ENCODE measurements around the gene DHDDS.

DHDDS gene

DNA sequence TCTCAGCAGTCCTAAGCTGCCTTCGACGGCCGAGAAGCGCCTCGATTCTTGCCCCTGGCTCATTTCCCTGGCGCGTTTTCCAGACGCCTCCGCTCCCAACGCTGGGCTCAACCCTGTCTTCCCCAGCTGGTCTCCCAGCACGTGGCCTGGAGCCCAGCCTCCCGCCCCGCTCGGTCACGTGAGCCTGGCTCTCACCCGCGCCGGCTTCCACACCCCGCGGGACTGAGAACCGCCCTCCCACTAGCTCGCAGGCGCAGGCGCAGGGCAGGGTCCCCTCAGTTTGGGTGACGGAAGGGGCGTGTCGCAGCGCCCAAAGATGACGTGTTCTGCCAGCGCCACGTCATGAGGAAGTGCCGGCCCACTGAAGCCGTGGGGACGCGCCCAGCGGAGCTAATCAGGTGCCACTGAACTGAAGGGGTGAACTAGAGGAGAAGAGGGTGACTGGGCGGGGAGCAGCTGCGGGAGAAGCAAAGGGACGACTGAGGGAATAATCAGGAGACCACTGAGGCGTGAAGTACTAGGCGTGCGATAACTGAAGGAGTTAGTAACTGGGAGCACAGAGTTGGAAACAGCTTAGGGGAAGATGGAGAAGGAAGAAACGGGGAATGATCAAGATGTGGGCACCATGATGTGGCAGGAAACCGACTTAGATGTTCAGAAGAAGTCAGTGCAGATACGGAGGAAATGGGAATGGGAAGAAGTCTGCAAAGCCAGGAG is at the start of gene DHDDS (continued):
- TF ChIP-seq, protein P1, sequence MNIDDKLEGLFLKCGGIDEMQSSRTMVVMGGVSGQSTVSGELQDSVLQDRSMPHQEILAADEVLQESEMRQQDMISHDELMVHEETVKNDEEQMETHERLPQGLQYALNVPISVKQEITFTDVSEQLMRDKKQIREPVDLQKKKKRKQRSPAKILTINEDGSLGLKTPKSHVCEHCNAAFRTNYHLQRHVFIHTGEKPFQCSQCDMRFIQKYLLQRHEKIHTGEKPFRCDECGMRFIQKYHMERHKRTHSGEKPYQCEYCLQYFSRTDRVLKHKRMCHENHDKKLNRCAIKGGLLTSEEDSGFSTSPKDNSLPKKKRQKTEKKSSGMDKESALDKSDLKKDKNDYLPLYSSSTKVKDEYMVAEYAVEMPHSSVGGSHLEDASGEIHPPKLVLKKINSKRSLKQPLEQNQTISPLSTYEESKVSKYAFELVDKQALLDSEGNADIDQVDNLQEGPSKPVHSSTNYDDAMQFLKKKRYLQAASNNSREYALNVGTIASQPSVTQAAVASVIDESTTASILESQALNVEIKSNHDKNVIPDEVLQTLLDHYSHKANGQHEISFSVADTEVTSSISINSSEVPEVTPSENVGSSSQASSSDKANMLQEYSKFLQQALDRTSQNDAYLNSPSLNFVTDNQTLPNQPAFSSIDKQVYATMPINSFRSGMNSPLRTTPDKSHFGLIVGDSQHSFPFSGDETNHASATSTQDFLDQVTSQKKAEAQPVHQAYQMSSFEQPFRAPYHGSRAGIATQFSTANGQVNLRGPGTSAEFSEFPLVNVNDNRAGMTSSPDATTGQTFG (tag by site-specific recombination; IDR thresholded peaks at IDR 0.05; ENCODE audit: borderline replicate concordance) = no peak
- no peak for TF ChIP-seq ZNF37A (tag by site-specific recombination; IDR thresholded peaks at IDR 0.05)
- peak; percentile 97 for TF ChIP-seq ZNF394 (tag by site-specific recombination; IDR thresholded peaks at IDR 0.05; ENCODE audit: borderline replicate concordance)
- no peak for TF ChIP-seq ZNF623 (tag by site-specific recombination; IDR thresholded peaks at IDR 0.05)
- TF ChIP-seq ZNF670 (tag by site-specific recombination; IDR thresholded peaks at IDR 0.05; ENCODE audit: low read depth) = no peak
- TF ChIP-seq, protein P2, sequence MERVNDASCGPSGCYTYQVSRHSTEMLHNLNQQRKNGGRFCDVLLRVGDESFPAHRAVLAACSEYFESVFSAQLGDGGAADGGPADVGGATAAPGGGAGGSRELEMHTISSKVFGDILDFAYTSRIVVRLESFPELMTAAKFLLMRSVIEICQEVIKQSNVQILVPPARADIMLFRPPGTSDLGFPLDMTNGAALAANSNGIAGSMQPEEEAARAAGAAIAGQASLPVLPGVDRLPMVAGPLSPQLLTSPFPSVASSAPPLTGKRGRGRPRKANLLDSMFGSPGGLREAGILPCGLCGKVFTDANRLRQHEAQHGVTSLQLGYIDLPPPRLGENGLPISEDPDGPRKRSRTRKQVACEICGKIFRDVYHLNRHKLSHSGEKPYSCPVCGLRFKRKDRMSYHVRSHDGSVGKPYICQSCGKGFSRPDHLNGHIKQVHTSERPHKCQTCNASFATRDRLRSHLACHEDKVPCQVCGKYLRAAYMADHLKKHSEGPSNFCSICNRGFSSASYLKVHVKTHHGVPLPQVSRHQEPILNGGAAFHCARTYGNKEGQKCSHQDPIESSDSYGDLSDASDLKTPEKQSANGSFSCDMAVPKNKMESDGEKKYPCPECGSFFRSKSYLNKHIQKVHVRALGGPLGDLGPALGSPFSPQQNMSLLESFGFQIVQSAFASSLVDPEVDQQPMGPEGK (tag by site-specific recombination; IDR thresholded peaks at IDR 0.05) = peak; percentile 95
- TF ChIP-seq ZNF366 (tag by site-specific recombination; conservative IDR thresholded peaks at IDR 0.05) = peak; percentile 82; the same call in 1 of the 2 replicates
- peak; percentile 100 for TF ChIP-seq KLF9 (tag by site-specific recombination; IDR thresholded peaks at IDR 0.05; ENCODE audit: low read depth)
- peak; percentile 87 for TF ChIP-seq IKZF3 (tag by site-specific recombination; IDR thresholded peaks at IDR 0.05)
- 0 out of 2 replicates have a peak, but pooled peaks have one; percentile 50 for TF ChIP-seq REPIN1 (tag by site-specific recombination; IDR thresholded peaks at IDR 0.05; ENCODE audit: low read depth)
- TF ChIP-seq, protein P3, sequence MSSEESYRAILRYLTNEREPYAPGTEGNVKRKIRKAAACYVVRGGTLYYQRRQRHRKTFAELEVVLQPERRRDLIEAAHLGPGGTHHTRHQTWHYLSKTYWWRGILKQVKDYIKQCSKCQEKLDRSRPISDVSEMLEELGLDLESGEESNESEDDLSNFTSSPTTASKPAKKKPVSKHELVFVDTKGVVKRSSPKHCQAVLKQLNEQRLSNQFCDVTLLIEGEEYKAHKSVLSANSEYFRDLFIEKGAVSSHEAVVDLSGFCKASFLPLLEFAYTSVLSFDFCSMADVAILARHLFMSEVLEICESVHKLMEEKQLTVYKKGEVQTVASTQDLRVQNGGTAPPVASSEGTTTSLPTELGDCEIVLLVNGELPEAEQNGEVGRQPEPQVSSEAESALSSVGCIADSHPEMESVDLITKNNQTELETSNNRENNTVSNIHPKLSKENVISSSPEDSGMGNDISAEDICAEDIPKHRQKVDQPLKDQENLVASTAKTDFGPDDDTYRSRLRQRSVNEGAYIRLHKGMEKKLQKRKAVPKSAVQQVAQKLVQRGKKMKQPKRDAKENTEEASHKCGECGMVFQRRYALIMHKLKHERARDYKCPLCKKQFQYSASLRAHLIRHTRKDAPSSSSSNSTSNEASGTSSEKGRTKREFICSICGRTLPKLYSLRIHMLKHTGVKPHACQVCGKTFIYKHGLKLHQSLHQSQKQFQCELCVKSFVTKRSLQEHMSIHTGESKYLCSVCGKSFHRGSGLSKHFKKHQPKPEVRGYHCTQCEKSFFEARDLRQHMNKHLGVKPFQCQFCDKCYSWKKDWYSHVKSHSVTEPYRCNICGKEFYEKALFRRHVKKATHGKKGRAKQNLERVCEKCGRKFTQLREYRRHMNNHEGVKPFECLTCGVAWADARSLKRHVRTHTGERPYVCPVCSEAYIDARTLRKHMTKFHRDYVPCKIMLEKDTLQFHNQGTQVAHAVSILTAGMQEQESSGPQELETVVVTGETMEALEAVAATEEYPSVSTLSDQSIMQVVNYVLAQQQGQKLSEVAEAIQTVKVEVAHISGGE (tag by site-specific recombination; conservative IDR thresholded peaks at IDR 0.05; ENCODE audit: low read depth) = peak; percentile 91
- no peak for TF ChIP-seq HOXA7 (CRISPR knock-in tag; IDR thresholded peaks at IDR 0.05; ENCODE audit: borderline replicate concordance)
- TF ChIP-seq, protein P4, sequence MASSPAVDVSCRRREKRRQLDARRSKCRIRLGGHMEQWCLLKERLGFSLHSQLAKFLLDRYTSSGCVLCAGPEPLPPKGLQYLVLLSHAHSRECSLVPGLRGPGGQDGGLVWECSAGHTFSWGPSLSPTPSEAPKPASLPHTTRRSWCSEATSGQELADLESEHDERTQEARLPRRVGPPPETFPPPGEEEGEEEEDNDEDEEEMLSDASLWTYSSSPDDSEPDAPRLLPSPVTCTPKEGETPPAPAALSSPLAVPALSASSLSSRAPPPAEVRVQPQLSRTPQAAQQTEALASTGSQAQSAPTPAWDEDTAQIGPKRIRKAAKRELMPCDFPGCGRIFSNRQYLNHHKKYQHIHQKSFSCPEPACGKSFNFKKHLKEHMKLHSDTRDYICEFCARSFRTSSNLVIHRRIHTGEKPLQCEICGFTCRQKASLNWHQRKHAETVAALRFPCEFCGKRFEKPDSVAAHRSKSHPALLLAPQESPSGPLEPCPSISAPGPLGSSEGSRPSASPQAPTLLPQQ (tag by site-specific recombination; IDR thresholded peaks at IDR 0.05) = peak; percentile 97
- TF ChIP-seq, protein P5, sequence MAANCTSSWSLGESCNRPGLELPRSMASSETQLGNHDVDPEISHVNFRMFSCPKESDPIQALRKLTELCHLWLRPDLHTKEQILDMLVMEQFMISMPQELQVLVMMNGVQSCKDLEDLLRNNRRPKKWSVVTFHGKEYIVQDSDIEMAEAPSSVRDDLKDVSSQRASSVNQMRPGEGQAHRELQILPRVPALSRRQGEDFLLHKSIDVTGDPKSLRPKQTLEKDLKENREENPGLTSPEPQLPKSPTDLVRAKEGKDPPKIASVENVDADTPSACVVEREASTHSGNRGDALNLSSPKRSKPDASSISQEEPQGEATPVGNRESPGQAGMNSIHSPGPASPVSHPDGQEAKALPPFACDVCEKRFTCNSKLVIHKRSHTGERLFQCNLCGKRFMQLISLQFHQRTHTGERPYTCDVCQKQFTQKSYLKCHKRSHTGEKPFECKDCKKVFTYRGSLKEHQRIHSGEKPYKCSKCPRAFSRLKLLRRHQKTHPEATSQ (tag by site-specific recombination; IDR thresholded peaks at IDR 0.05) = no peak
- TF ChIP-seq ZNF239 (tag by site-specific recombination; IDR thresholded peaks at IDR 0.05) = no peak
- TF ChIP-seq ZNF2 (tag by site-specific recombination; IDR thresholded peaks at IDR 0.05) = peak; percentile 73; the same call in 1 of the 2 replicates
- TF ChIP-seq ZNF510 (tag by site-specific recombination; IDR thresholded peaks at IDR 0.05; ENCODE audit: insufficient replicate concordance) = no peak
- peak; percentile 96 for TF ChIP-seq KLF1 (tag by site-specific recombination; IDR thresholded peaks at IDR 0.05)
- peak; percentile 99 for TF ChIP-seq KLF8 (tag by site-specific recombination; IDR thresholded peaks at IDR 0.05)
- TF ChIP-seq, protein P6, sequence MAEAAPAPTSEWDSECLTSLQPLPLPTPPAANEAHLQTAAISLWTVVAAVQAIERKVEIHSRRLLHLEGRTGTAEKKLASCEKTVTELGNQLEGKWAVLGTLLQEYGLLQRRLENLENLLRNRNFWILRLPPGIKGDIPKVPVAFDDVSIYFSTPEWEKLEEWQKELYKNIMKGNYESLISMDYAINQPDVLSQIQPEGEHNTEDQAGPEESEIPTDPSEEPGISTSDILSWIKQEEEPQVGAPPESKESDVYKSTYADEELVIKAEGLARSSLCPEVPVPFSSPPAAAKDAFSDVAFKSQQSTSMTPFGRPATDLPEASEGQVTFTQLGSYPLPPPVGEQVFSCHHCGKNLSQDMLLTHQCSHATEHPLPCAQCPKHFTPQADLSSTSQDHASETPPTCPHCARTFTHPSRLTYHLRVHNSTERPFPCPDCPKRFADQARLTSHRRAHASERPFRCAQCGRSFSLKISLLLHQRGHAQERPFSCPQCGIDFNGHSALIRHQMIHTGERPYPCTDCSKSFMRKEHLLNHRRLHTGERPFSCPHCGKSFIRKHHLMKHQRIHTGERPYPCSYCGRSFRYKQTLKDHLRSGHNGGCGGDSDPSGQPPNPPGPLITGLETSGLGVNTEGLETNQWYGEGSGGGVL (tag by site-specific recombination; IDR thresholded peaks at IDR 0.05) = peak; percentile 56
- TF ChIP-seq ZNF19 (tag by site-specific recombination; IDR thresholded peaks at IDR 0.05; ENCODE audit: low read depth) = no peak
- TF ChIP-seq, protein P7, sequence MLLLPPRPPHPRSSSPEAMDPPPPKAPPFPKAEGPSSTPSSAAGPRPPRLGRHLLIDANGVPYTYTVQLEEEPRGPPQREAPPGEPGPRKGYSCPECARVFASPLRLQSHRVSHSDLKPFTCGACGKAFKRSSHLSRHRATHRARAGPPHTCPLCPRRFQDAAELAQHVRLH (tag by site-specific recombination; IDR thresholded peaks at IDR 0.05) = peak; percentile 72
- TF ChIP-seq, protein P8, sequence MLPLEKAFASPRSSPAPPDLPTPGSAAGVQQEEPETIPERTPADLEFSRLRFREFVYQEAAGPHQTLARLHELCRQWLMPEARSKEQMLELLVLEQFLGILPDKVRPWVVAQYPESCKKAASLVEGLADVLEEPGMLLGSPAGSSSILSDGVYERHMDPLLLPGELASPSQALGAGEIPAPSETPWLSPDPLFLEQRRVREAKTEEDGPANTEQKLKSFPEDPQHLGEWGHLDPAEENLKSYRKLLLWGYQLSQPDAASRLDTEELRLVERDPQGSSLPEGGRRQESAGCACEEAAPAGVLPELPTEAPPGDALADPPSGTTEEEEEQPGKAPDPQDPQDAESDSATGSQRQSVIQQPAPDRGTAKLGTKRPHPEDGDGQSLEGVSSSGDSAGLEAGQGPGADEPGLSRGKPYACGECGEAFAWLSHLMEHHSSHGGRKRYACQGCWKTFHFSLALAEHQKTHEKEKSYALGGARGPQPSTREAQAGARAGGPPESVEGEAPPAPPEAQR (tag by site-specific recombination; IDR thresholded peaks at IDR 0.05) = no peak

Measured in HEK293 (cell line).